Stimulated activated CD4-positive, alpha-beta T cell treated with anti-CD3 and anti-CD28 coated beads, Interleukin-4, amount 100 ng/mL, for 1 hour (primary cell): ENCODE results near the gene FGA.
"Not testable (repeated sequence)": the region's sequence is repeated elsewhere in the genome, so short reads cannot be mapped to it uniquely, and the experiment has no call there.

Source experiments
- DNase-seq: peaks from one replicate; pipeline ENCODE4 v3.0.0-alpha.2; 2020

Gene FGA

GRCh38 chr4:154606728-154607723, 16.5 kb upstream of the FGA start:
- no peak for DNase-seq

- DNase-seq: no peak
Measured at GRCh38 chr4:154604696-154605200, 14.2 kb upstream of the FGA start.

GRCh38 chr4:154603033-154603943, 12.7 kb upstream of the FGA start:
- DNase-seq: no peak

- DNase-seq: no peak
Measured at GRCh38 chr4:154602404-154603020, 12.0 kb upstream of the FGA start.

DNA sequence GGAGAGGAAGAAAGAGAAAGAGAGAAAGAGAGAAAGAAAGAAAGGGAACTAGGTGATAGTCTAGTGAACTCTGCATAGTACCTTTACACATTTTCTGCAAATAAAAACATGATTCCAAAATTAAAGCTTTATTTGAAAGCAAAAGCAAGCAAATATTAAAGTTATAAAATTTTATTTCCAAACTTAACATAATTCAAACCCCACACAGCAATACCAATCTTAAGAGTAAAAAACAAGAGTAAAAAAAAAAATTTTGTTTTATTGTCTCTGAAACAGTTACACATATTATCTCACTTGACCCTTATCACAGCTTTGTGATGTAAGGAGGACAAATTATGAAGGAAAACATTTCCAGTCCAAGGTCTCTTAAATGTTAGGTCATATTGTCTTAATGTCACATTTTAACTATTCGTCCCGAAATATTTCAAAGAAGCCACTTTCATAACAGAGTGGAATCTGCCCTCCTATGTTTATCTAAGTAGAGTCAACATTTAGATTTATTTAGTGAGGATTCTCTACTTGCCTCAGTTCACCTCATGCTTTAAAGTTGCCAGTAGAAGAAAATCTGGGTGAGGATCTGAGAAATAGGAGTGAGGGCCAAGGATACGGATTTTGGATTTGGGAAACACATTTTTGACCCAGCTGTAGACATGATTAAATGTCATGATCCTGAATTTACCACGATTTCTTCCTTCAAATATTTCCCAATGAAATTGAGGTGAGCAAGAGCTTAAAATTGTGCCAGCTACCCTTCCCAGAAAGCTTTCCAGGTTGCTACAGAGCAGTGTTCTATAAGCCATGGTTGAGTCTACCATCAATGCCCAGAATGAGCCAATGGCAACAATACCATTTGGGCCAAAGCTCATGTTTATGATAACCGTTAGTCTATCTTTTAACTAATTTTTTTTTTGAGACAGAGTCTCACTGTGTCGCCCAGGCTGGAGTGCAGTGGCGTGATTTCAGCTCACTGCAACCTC, 7.5 kb upstream of the FGA start:
- DNase-seq: no peak

DNA sequence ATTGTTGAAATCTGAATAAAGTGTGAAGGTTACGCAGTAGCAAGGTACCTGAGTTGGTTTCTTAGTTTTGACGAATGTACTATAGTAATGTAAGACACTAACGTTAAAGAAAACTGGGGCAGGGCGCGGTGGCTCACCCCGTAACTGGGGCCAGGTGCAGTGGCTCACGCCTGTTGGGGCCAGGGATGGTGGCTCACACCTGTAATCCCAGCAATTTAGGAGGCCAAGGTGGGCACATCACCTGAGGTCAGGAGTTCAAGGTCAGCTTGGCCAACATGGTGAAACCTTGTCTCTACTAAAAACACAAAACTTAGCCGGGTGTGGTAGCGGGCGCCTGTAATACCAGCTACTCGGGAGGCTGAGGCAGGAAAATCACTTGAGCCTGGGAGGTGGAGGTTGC, 6.7 kb upstream of the FGA start:
- DNase-seq: not testable (repeated sequence)

- DNase-seq: no peak
Measured at GRCh38 chr4:154595807-154596206, 5.3 kb upstream of the FGA start.

GRCh38 chr4:154594343-154594742, 3.8 kb upstream of the FGA start:
- DNase-seq: not testable (repeated sequence)

DNA sequence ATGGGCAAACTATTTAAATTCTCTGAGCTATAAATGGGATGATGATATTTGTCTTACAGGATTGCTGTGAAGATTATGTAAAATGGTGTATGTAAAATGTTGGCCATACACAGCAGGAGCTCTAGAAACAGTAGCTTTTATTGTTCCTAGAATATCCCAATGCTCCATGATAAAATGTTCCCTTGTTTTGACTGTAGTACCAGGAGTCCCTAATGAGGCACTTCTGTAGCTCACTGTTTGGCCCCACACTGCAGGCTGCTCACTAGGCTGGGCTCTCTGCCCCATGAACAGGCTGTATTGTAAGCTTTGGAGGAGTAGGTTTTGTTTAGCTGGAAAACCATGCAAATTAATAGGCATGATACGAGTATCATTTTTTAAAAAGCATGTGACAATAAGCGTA, 3.3 kb upstream of the FGA start:
- no peak for DNase-seq

- no peak for DNase-seq
Measured at GRCh38 chr4:154591890-154592289, 1.3 kb upstream of the FGA start.

DNA sequence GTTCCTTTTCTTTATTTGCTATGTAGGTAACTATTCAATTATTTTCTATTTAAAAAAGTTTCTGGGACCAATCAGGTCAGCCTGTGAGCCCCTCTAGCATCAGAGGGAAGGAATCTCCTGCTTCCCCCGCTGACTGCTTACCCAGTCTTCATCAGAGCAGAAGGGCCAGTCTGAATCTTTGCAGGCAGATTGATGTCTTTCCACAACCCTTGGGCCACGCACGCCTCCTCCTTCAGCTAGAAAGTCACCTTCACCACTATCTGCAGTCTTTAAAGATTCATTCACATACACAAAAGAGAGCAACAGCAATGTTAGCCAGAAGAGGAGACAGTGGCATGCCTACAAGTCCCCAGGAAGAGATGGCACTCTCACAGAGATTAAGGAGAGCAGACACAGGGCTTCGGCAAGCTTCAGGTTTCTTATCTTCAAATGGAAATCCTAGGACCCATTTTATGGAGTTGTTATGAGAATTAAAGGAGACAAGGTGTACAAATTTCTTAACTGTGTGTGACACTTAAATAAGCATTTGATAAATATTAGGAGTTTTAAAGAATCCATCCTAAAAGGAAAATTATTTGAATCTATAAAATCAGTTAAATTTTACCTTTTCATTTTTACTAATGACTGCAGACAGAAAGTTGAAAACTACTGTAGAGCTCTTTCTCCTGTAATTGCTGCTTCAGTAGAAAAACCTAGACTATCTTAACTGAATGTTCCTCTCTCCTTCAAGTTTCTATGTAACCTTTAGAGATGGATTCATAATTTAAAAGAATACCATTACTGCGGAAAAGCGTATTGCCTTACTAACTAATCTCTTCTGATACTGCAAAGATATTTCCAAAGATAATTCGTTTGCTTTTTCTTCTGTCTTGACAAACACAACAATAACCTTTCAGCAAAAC, 995 bp downstream of the FGA start:
- DNase-seq: no peak

DNA sequence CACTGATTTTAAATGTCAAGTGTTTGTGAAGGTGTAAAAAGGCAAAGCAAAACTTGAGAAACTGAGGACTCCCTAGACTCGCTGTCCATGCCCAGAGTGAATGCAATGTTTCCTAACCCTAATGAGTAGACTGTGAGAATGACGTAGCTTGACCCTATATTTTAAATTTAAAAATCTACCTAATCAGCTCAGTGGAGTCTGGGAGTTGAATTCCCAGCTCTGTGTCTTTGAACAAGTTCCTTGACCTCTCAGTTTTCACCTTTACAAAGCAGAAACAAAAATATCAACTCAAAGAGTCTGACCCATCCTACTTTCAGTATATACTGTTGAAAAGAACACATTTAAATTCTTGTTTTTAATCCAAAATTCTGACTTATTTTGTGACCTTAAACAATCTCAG, 2.3 kb downstream of the FGA start:
- no peak for DNase-seq

DNA sequence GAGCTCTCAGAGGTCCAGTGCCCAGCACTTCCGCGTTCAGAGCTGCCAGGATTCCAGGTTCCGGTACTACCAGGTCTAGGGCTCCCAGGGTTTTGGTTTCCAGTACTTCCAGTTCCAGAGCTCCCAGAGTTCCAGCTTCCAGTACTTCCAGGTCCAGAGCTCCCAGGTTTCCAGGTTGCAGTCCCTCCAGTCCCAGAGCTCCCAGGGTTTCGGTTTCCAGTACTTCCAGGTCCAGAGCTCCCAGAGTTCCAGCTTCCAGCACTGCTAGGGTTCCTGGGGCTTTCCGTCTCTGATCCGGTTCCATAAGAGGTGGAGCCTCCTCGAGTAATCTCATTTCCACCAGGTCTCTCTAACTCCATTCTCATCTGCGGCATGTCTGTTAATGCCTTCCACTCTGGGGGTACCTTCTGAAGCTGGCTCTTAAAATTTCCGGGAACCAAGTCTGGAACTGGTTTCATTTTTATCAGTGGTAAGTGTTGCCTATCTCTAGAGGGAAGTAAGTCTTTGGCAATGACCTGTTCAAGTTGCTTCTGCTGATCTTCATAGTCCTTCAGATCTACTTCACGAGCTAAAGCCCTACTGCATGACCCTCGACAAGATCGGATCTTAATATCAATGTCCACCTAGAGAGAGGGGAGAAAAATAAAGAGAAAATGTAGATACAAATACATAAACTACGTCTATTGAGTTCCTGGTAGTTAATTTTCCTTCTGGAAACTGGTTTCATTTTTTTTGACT, 4.1 kb downstream of the FGA start:
- no peak for DNase-seq

DNA sequence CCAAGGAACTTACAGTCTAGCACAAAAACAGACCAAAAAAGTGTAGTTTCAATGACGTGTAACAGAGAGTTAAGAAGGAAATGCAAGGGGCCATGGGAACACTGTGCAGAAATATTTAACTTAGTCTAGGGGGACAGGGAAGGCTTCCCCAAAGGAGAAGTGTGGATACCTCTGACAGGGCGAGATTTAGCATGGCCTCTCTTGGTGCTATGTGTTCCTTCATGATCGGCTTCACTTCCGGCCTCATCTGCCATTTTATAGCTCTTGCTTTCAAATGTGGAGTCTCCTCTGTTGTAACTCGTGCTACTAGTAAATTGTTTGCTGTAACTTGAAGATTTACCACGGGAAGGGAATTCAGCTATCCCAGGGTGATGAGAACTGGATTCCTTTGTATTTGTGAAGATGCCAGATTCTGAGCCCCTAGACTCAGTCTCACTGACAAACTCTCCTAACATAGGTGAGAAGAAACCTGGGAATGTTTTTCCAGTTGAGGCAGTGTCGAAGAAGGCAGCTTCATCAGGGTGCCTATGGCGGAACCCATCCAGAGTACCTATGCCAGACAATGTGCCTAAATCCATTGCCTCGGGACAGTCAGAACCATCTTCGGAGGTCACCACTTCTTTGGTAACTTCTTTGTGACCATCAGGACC, 5.0 kb downstream of the FGA start:
- DNase-seq: no peak

- DNase-seq: no peak
Measured at GRCh38 chr4:154584259-154584658, 6.3 kb downstream of the FGA start.

DNA sequence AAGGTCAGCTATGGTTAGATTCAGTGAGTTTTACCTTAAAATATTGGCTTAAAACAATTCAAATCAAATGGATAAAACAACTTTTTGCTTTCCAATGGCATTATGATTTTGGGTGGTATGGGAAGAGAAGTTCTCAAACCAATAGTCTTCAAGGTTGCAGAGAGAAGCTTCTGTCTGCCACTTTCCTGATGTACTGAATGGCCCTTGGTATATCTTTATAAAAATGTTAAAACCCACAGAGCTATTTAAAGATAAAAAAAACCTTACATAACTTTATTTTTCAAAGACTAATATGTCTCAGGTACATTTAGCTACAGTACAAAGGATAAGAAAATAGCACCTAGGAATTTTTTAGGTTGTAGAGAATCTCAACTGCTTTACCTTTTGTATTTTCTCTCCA, 6.9 kb downstream of the FGA start:
- no peak for DNase-seq

DNA sequence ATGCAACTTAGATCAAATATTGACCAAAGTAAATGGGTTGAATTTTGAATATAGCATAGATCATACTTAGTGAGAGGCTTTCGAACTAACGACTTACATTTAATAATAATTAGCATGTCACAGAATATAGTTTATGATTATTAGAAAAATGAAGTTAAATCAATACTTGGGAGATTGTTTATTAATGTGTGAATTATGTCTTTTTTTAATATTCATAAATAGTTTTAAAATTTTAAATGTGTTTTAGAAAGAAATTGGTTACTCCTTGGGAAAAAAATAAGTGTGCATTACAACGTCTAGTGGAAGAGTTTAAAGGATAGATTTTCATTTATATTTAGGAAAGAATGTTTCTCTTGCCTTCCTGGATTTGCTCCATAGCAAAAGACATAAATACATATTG, 7.3 kb downstream of the FGA start:
- no peak for DNase-seq

- no peak for DNase-seq
Measured at GRCh38 chr4:154582723-154583122, 7.8 kb downstream of the FGA start.

DNA sequence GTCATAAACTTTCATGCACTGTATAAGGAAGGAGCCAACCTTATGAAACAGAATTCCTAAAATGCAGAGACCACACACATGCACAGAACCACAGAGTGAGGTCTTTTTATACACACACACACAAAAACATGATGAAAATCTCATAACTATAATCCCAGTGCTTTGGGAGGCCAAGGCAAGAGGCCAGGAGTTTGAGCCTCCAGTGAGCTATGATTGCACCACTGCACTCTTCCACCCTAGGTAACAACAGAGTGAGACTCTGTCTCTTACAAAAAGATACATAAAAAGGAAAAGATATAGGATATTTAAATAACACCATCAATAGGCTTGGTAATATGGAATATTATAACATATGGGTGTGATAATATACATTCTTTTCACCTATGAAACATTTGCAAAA, 10.6 kb downstream of the FGA start:
- no peak for DNase-seq
